HEK293 (cell line): ENCODE data around the gene RASGEF1B.

Experiments
- CTCF ChIA-PET: fragments of 350-600 bp; formaldehyde crosslinking; extraction: SDS; loops from one replicate; lab custom pipeline; 2021; ENCODE audit warnings: antibody characterized with exemption; lab: Yijun Ruan, JAX
- POLR2A ChIA-PET: fragments of 300-600 bp; formaldehyde crosslinking; extraction: SDS; loops from one replicate; lab custom pipeline; 2020; ENCODE audit warnings: antibody characterized with exemption, inconsistent platforms; lab: Yijun Ruan, JAX
- H3K27ac ChIP-seq: fragments of 200-500 bp; sonication (Bioruptor generic); 2 replicates; pipeline ENCODE4 v1.5.1; 2014; ENCODE audit warnings: low read depth, low read length, control low read depth, inconsistent platforms; ENCODE audit errors: extremely low read depth
- H3K36me3 ChIP-seq, 2 experiments: fragments of 200-500 bp in 1 of 2; sonication (Bioruptor generic) in 1 of 2; 1 replicate in 1 of 2; 2 replicates in 1 of 2; pipeline ENCODE4 v1.5.1; 2014 to 2017; ENCODE audit warnings: inconsistent platforms in 2 of 2, low read length in 2 of 2; ENCODE audit not compliant: control insufficient read depth in 2 of 2, insufficient read depth in 1 of 2
- H3K4me1 ChIP-seq: fragments of 200-500 bp; sonication (Bioruptor generic); 2 replicates; pipeline ENCODE4 v1.5.1; 2014; ENCODE audit warnings: mild to moderate bottlenecking, low read length, inconsistent platforms; ENCODE audit not compliant: control insufficient read depth, insufficient read depth
- H3K4me3 ChIP-seq: 2 replicates; pipeline ENCODE4 v1.5.1; 2011; ENCODE audit warnings: low read depth, mild to moderate bottlenecking, control low read depth, low read length, moderate library complexity
- H3K9me3 ChIP-seq: fragments of 200-500 bp; sonication (Bioruptor generic); 2 replicates; pipeline ENCODE4 v1.5.1; 2014; ENCODE audit warnings: low read depth, low read length, inconsistent platforms; ENCODE audit not compliant: control insufficient read depth, insufficient read depth
- ATF2 ChIP-seq: fragments of 450-650 bp; formaldehyde crosslinking; IDR thresholded peaks from 2 replicates; pipeline ENCODE4 v1.5.1; 2016; ENCODE audit warnings: missing biosample characterization, missing genetic modification characterization, low read depth
- HIC1 ChIP-seq: fragments of 450-650 bp; formaldehyde crosslinking; IDR thresholded peaks from 2 replicates; pipeline ENCODE4 v1.5.1; 2016; ENCODE audit warnings: missing biosample characterization, missing genetic modification characterization
- KLF9 ChIP-seq: fragments of 450-650 bp; formaldehyde crosslinking; IDR thresholded peaks from 2 replicates; pipeline ENCODE4 v1.5.1; 2016; ENCODE audit warnings: missing biosample characterization, missing genetic modification characterization, low read depth
- PRDM6 ChIP-seq: fragments of 450-650 bp; formaldehyde crosslinking; IDR thresholded peaks from 2 replicates; pipeline ENCODE4 v1.5.1; 2017; ENCODE audit warnings: missing biosample characterization, missing genetic modification characterization
- SCRT2 ChIP-seq: fragments of 450-650 bp; formaldehyde crosslinking; IDR thresholded peaks from 2 replicates; pipeline ENCODE4 v1.5.1; 2016; ENCODE audit warnings: missing biosample characterization, missing genetic modification characterization
- SP7 ChIP-seq: fragments of 450-650 bp; formaldehyde crosslinking; IDR thresholded peaks from 2 replicates; pipeline ENCODE4 v1.5.1; 2016; ENCODE audit warnings: missing biosample characterization, missing genetic modification characterization
- ZNF202 ChIP-seq: fragments of 450-650 bp; formaldehyde crosslinking; IDR thresholded peaks from 2 replicates; pipeline ENCODE4 v1.5.1; 2016; ENCODE audit warnings: missing biosample characterization, missing genetic modification characterization, borderline replicate concordance
- ZNF211 ChIP-seq: fragments of 450-650 bp; formaldehyde crosslinking; IDR thresholded peaks from 2 replicates; pipeline ENCODE4 v1.5.1; 2016; ENCODE audit warnings: low read depth, missing biosample characterization, missing genetic modification characterization
- ZNF362 ChIP-seq: fragments of 450-650 bp; formaldehyde crosslinking; IDR thresholded peaks from 2 replicates; pipeline ENCODE4 v1.5.1; 2016; ENCODE audit warnings: missing biosample characterization, missing genetic modification characterization
- ZNF366 ChIP-seq: fragments of 450-650 bp; formaldehyde crosslinking; conservative IDR thresholded peaks from 2 replicates; pipeline ENCODE4 v1.5.1; 2016; ENCODE audit warnings: missing biosample characterization, missing genetic modification characterization
- ZNF394 ChIP-seq: fragments of 450-650 bp; formaldehyde crosslinking; IDR thresholded peaks from 2 replicates; pipeline ENCODE4 v1.5.1; 2016; ENCODE audit warnings: missing biosample characterization, missing genetic modification characterization, mild to moderate bottlenecking, moderate library complexity, borderline replicate concordance
- ZNF629 ChIP-seq: fragments of 450-650 bp; formaldehyde crosslinking; IDR thresholded peaks from 2 replicates; pipeline ENCODE4 v1.5.1; 2017; ENCODE audit warnings: missing biosample characterization, missing genetic modification characterization
- ZNF707 ChIP-seq: fragments of 450-650 bp; formaldehyde crosslinking; IDR thresholded peaks from 2 replicates; pipeline ENCODE4 v1.5.1; 2016; ENCODE audit warnings: missing biosample characterization, missing genetic modification characterization

Gene RASGEF1B

GRCh38 chr4:81376720-81377119, 95.0 kb downstream of the RASGEF1B start:
- Histone ChIP-seq H3K9me3 (no peaks in the 10 kb centered on the region), H3K36me3 (no peaks in the 10 kb centered on the region), H3K27ac (no peak overlapping the region), H3K4me1 (peaks cover 11% of the 10 kb centered on the region), H3K4me3 (no peak overlapping the region)
- CTCF ChIA-PET, result no interaction called here
- TF ChIP-seq KLF9 (tag by site-specific recombination), result no peak
- no peak for TF ChIP-seq ZNF707
- TF ChIP-seq ZNF202 (tag by site-specific recombination), result no peak
- TF ChIP-seq ZNF362 (tag by site-specific recombination), result no peak
- TF ChIP-seq SCRT2 (tag by site-specific recombination), result 0 out of 2 replicates have a peak, but pooled peaks have one; percentile 28
- no peak for TF ChIP-seq ZNF211 (tag by site-specific recombination)
- 0 out of 2 replicates have a peak, but pooled peaks have one; percentile 25 for TF ChIP-seq HIC1 (tag by site-specific recombination)
- peak; percentile 37; the same call in 1 of the 2 replicates for TF ChIP-seq ZNF366 (tag by site-specific recombination)
- TF ChIP-seq ZNF394 (tag by site-specific recombination), result 0 out of 2 replicates have a peak, but pooled peaks have one; percentile 19
- 0 out of 2 replicates have a peak, but pooled peaks have one; percentile 19 for TF ChIP-seq ATF2 (tag by site-specific recombination)
- peak; percentile 61; the same call in 1 of the 2 replicates for TF ChIP-seq PRDM6 (tag by site-specific recombination)
- 0 out of 2 replicates have a peak, but pooled peaks have one; percentile 11 for TF ChIP-seq SP7
- TF ChIP-seq ZNF629 (tag by site-specific recombination), result peak; percentile 53
- POLR2A ChIA-PET, result no interaction called here
